Duodenal mucosa (tissue), 2 donors: ENCODE results near the gene LPP.

ENCODE experiments used
- H3K27ac ChIP-seq: one replicate; pipeline ENCODE4 v1.7.0; 2013; ENCODE audit warnings: low read depth, low read length
- H3K27me3 ChIP-seq, 2 donors: one replicate each; pipeline ENCODE4 v1.7.0; 2013; ENCODE audit warnings: low read length in 2 of 2, control low read depth in 1 of 2; ENCODE audit not compliant: insufficient read depth in 2 of 2, control insufficient read depth in 1 of 2
- H3K36me3 ChIP-seq, 2 donors: one replicate each; pipeline ENCODE4 v1.7.0; 2013; ENCODE audit warnings: low read length in 2 of 2, control low read depth in 1 of 2; ENCODE audit not compliant: insufficient read depth in 2 of 2, control insufficient read depth in 1 of 2
- H3K4me1 ChIP-seq, 2 donors: one replicate each; pipeline ENCODE4 v1.7.0; 2013; ENCODE audit warnings: low read length in 2 of 2, control low read depth in 1 of 2; ENCODE audit not compliant: insufficient read depth in 2 of 2, control insufficient read depth in 1 of 2
- H3K4me3 ChIP-seq, 2 donors: one replicate each; pipeline ENCODE4 v1.7.0; 2013; ENCODE audit warnings: low read length in 2 of 2, low read depth in 1 of 2
- H3K9ac ChIP-seq, 2 donors: one replicate each; pipeline ENCODE4 v1.7.0; 2013; ENCODE audit warnings: low read length in 2 of 2, low read depth in 1 of 2
- H3K9me3 ChIP-seq, 2 donors: one replicate each; pipeline ENCODE4 v1.7.0; 2013; ENCODE audit warnings: low read length in 2 of 2, control low read depth in 1 of 2; ENCODE audit not compliant: control insufficient read depth in 1 of 2

Gene LPP

GRCh38 chr3:188643736-188644135 is 489.8 kb downstream of the LPP start:
- Histone ChIP-seq H3K9ac (no peak overlapping the region), H3K4me1 (peaks cover 0 to 4% of the 10 kb centered on the region in 2 donors), H3K4me3 (no peak overlapping the region), H3K27ac (no peak overlapping the region), H3K27me3 (no peaks in the 10 kb centered on the region), H3K9me3 (no peaks in the 10 kb centered on the region), H3K36me3 (no peaks in the 10 kb centered on the region)

GRCh38 chr3:188646592-188646991 is 492.6 kb downstream of the LPP start:
- Histone ChIP-seq H3K36me3 (no peaks in the 10 kb centered on the region), H3K27ac (no peak overlapping the region), H3K27me3 (no peaks in the 10 kb centered on the region), H3K9me3 (no peaks in the 10 kb centered on the region), H3K9ac (no peak overlapping the region), H3K4me1 (peaks cover 0 to 4% of the 10 kb centered on the region in 2 donors), H3K4me3 (no peak overlapping the region)

- no peak overlapping the region for H3K9ac ChIP-seq
- peaks cover 0 to 4% of the 10 kb centered on the region in 2 donors for H3K4me1 ChIP-seq
- no peak overlapping the region for H3K4me3 ChIP-seq
- H3K36me3 ChIP-seq: no peaks in the 10 kb centered on the region
- no peaks in the 10 kb centered on the region for H3K27me3 ChIP-seq
- H3K27ac ChIP-seq: no peak overlapping the region
- H3K9me3 ChIP-seq: no peaks in the 10 kb centered on the region
Measured at GRCh38 chr3:188647237-188647636, 493.3 kb downstream of the LPP start.

GRCh38 chr3:188649521-188649920 is 495.6 kb downstream of the LPP start:
- no peak overlapping the region for H3K27ac ChIP-seq
- no peak overlapping the region for H3K9ac ChIP-seq
- peaks cover 0 to 4% of the 10 kb centered on the region in 2 donors for H3K4me1 ChIP-seq
- H3K9me3 ChIP-seq: no peaks in the 10 kb centered on the region
- H3K36me3 ChIP-seq: no peaks in the 10 kb centered on the region
- no peaks in the 10 kb centered on the region for H3K27me3 ChIP-seq
- H3K4me3 ChIP-seq: no peak overlapping the region

GRCh38 chr3:188656196-188656982 is 502.4 kb downstream of the LPP start:
- Histone ChIP-seq H3K9ac (no peak overlapping the region), H3K27ac (no peak overlapping the region), H3K9me3 (no peaks in the 10 kb centered on the region), H3K27me3 (no peaks in the 10 kb centered on the region), H3K4me1 (no peaks in the 10 kb centered on the region), H3K36me3 (no peaks in the 10 kb centered on the region), H3K4me3 (no peak overlapping the region)

GRCh38 chr3:188658606-188659005 is 504.6 kb downstream of the LPP start:
- Histone ChIP-seq H3K36me3 (no peaks in the 10 kb centered on the region), H3K4me3 (no peak overlapping the region), H3K27ac (no peak overlapping the region), H3K9ac (no peak overlapping the region), H3K4me1 (no peaks in the 10 kb centered on the region), H3K9me3 (no peaks in the 10 kb centered on the region), H3K27me3 (no peaks in the 10 kb centered on the region)

GRCh38 chr3:188659449-188660090 is 505.6 kb downstream of the LPP start:
- no peak overlapping the region for H3K9ac ChIP-seq

GRCh38 chr3:188660415-188660814 is 506.5 kb downstream of the LPP start:
- no peak overlapping the region for H3K9ac ChIP-seq
- no peaks in the 10 kb centered on the region for H3K9me3 ChIP-seq
- H3K4me1 ChIP-seq: no peaks in the 10 kb centered on the region
- H3K27me3 ChIP-seq: no peaks in the 10 kb centered on the region
- no peak overlapping the region for H3K27ac ChIP-seq
- H3K4me3 ChIP-seq: no peak overlapping the region
- H3K36me3 ChIP-seq: no peaks in the 10 kb centered on the region

More at GRCh38 chr3:188659449-188660090, 505.6 kb downstream of the LPP start:
- no peaks in the 10 kb centered on the region for H3K9me3 ChIP-seq
- H3K27me3 ChIP-seq: no peaks in the 10 kb centered on the region
- H3K4me1 ChIP-seq: no peaks in the 10 kb centered on the region
- no peak overlapping the region for H3K27ac ChIP-seq
- H3K36me3 ChIP-seq: no peaks in the 10 kb centered on the region
- H3K4me3 ChIP-seq: no peak overlapping the region

- Histone ChIP-seq H3K4me1 (no peaks in the 10 kb centered on the region), H3K27ac (no peak overlapping the region), H3K27me3 (no peaks in the 10 kb centered on the region)
Measured at GRCh38 chr3:188661806-188662205, 507.8 kb downstream of the LPP start.

GRCh38 chr3:188662214-188662613 is 508.3 kb downstream of the LPP start:
- H3K4me3 ChIP-seq: no peak overlapping the region
- no peaks in the 10 kb centered on the region for H3K27me3 ChIP-seq
- no peaks in the 10 kb centered on the region for H3K9me3 ChIP-seq
- no peak overlapping the region for H3K9ac ChIP-seq
- H3K4me1 ChIP-seq: no peaks in the 10 kb centered on the region
- no peak overlapping the region for H3K27ac ChIP-seq
- H3K36me3 ChIP-seq: no peaks in the 10 kb centered on the region

More at GRCh38 chr3:188661806-188662205, 507.8 kb downstream of the LPP start:
- no peaks in the 10 kb centered on the region for H3K9me3 ChIP-seq
- H3K9ac ChIP-seq: no peak overlapping the region
- H3K36me3 ChIP-seq: no peaks in the 10 kb centered on the region
- H3K4me3 ChIP-seq: no peak overlapping the region
